SU-DHL-6 (cell line): ENCODE data around the gene DCAF5.

Experiments
- EZH2phosphoT487 ChIP-seq: fragments of 200-600 bp; sonication (generic), shearing (Covaris generic); conservative IDR thresholded peaks from 2 replicates; pipeline ENCODE4 v1.6.1; 2018; ENCODE audit warnings: mild to moderate bottlenecking, antibody characterized with exemption, low read length, moderate library complexity, mixed read lengths
- TF ChIP-seq, protein P1 (sequence below): fragments of 200-600 bp; sonication (generic); IDR thresholded peaks from one replicate; pipeline ENCODE4 v1.5.1; 2017; ENCODE audit warnings: antibody characterized with exemption, mild to moderate bottlenecking, low read length, moderate library complexity; ENCODE audit not compliant: insufficient read depth, poor library complexity, severe bottlenecking

DNA sequence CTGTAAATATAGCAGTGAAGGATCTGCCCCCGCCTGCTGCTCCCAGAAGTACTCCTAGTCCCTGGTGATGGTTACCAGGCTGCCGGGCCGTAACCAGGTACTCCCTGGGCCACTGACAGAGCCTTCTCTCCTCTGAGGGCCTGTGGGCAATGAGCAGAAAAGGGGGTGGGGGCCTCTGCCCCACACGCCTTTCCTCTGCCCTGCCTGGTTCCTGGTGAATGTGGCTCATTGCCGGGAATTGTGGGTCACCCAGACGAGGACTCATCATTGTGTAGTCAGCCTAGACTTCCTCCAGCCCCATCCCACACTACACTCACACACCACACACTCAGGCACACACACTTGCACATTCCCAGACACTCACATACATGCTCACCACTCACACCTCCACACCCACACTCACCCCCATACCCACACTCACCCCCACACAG is 138.1 kb downstream of the DCAF5 start:
- TF ChIP-seq, protein P1, sequence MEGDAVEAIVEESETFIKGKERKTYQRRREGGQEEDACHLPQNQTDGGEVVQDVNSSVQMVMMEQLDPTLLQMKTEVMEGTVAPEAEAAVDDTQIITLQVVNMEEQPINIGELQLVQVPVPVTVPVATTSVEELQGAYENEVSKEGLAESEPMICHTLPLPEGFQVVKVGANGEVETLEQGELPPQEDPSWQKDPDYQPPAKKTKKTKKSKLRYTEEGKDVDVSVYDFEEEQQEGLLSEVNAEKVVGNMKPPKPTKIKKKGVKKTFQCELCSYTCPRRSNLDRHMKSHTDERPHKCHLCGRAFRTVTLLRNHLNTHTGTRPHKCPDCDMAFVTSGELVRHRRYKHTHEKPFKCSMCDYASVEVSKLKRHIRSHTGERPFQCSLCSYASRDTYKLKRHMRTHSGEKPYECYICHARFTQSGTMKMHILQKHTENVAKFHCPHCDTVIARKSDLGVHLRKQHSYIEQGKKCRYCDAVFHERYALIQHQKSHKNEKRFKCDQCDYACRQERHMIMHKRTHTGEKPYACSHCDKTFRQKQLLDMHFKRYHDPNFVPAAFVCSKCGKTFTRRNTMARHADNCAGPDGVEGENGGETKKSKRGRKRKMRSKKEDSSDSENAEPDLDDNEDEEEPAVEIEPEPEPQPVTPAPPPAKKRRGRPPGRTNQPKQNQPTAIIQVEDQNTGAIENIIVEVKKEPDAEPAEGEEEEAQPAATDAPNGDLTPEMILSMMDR: no peak
- TF ChIP-seq EZH2phosphoT487: no peak
